Measurements from ENCODE around the gene MYORG. TPM values are rescaled to one million over a fixed set of nuclear protein-coding genes. Genes with fewer than 3 reads are reported as not detected.

The MYORG gene
- total and polyA plus RNA-seq, 9 of the 15 experiments (the other 6 are each of a cell fraction or from before 2014, with no cell fraction given) = 0.06 to 0.82 (median 0.18) TPM

- TF ChIP-seq ZNF583 (CRISPR knock-in tag; IDR thresholded peaks at IDR 0.05) = no peak
- no peak for TF ChIP-seq ILF3 (IDR thresholded peaks at IDR 0.05; ENCODE audit: borderline replicate concordance)
- no peak for TF ChIP-seq CCAR2 (IDR thresholded peaks at IDR 0.05; ENCODE audit: low read depth, low read length)
- TF ChIP-seq SUPT5H (IDR thresholded peaks at IDR 0.05) = 0 out of 2 replicates have a peak, but pooled peaks have one; percentile 27
- peak; percentile 84 for TF ChIP-seq ELF1 (tag; IDR thresholded peaks at IDR 0.05)
- no peak for TF ChIP-seq ZBTB34 (CRISPR knock-in tag; IDR thresholded peaks at IDR 0.05)
- no peak for TF ChIP-seq SAFB2 (IDR thresholded peaks at IDR 0.05; ENCODE audit: borderline replicate concordance, low read depth, low read length, severe bottlenecking)
- TF ChIP-seq DEAF1 (CRISPR knock-in tag; IDR thresholded peaks at IDR 0.05) = no peak
- TF ChIP-seq BRCA1 (IDR thresholded peaks at IDR 0.05) = no peak
- no peak for TF ChIP-seq BRCA1 (CRISPR knock-in tag; IDR thresholded peaks at IDR 0.05)
- TF ChIP-seq HDAC6 (IDR thresholded peaks at IDR 0.05; ENCODE audit: low read depth, low read length) = no peak
- TF ChIP-seq RBM25 (IDR thresholded peaks at IDR 0.05; ENCODE audit: low read depth, low read length, severe bottlenecking) = no peak
- TF ChIP-seq MXI1 (IDR thresholded peaks at IDR 0.05; ENCODE audit: low read depth, low read length) = no peak
- no peak for TF ChIP-seq NR2F6 (CRISPR knock-in tag; IDR thresholded peaks at IDR 0.05)
- TF ChIP-seq DLX4 (CRISPR knock-in tag; IDR thresholded peaks at IDR 0.05) = no peak
- peak in 1 of 2 experiments; percentile 81; a peak in 3 of 4 replicates for TF ChIP-seq ETV6 (IDR thresholded peaks at IDR 0.05; ENCODE audit: borderline replicate concordance in 1 of 2, low read depth in 2 of 2, low read length in 1 of 2)
- no peak for TF ChIP-seq ETV6 (CRISPR knock-in tag; IDR thresholded peaks at IDR 0.05; ENCODE audit: borderline replicate concordance)
- no peak for TF ChIP-seq YY1 (IDR thresholded peaks at IDR 0.05; ENCODE audit: borderline replicate concordance in 1 of 3, control insufficient read depth in 1 of 3, extremely low read depth in 1 of 3, insufficient read depth in 3 of 3, insufficient read length in 1 of 3, insufficient replicate concordance in 2 of 3, low read depth in 1 of 3, low read length in 2 of 3)
- no peak for TF ChIP-seq MAFF (IDR thresholded peaks at IDR 0.05; ENCODE audit: low read length)
- TF ChIP-seq ZFX (CRISPR knock-in tag; IDR thresholded peaks at IDR 0.05) = no peak
- no peak for TF ChIP-seq ZBTB11 (CRISPR knock-in tag; IDR thresholded peaks at IDR 0.05)
- no peak for TF ChIP-seq SRSF9 (IDR thresholded peaks at IDR 0.05; ENCODE audit: borderline replicate concordance, low read depth, low read length)
These were observed 48.2 kb downstream of the MYORG start (continued) for GRCh38 chr9:34328500-34328986.

All from K562 (cell line).